A172 (cell line): ENCODE results near the gene NAA16. TPM values are rescaled to one million over a fixed set of nuclear protein-coding genes. Genes with fewer than 3 reads are reported as not detected.
A peak's percentile ranks its signal among the peaks of the same experiment; 100 is the strongest.
"Not testable (repeated sequence)": the region's sequence is repeated elsewhere in the genome, so short reads cannot be mapped to it uniquely, and the experiment has no call there.

Source experiments
- DNase-seq: peaks from one replicate; pipeline ENCODE4 v3.0.0-alpha.2; 2015; ENCODE audit warnings: low spot score
- total RNA-seq: library from RNA; depleted of rRNA; stranded (reverse); fragments of >200 nt; shearing (Covaris generic); gene quantifications from 2 replicates; pipeline ENCODE4 v1.2.3, GENCODE V29; 2014; rRNA removed

Gene NAA16
- total RNA-seq, 1 experiment from 2014 or later: 16.9 TPM

GRCh38 chr13:41409611-41410010, 98.5 kb downstream of the NAA16 start:
- no peak for DNase-seq

- DNase-seq: no peak
Measured at GRCh38 chr13:41411060-41411459, 100.0 kb downstream of the NAA16 start.

- peak; percentile 27 for DNase-seq
Measured at GRCh38 chr13:41411522-41411921, 100.5 kb downstream of the NAA16 start.

GRCh38 chr13:41413872-41414271, 102.8 kb downstream of the NAA16 start:
- DNase-seq: no peak

- DNase-seq: no peak
Measured at GRCh38 chr13:41416276-41416675, 105.2 kb downstream of the NAA16 start.

GRCh38 chr13:41418027-41418426, 107.0 kb downstream of the NAA16 start:
- DNase-seq: no peak

GRCh38 chr13:41418731-41419130, 107.7 kb downstream of the NAA16 start:
- DNase-seq: no peak

GRCh38 chr13:41419206-41419605, 108.1 kb downstream of the NAA16 start:
- DNase-seq: no peak

- no peak for DNase-seq
Measured at GRCh38 chr13:41420146-41420545, 109.1 kb downstream of the NAA16 start.

GRCh38 chr13:41421330-41421729, 110.3 kb downstream of the NAA16 start:
- not testable (repeated sequence) for DNase-seq

GRCh38 chr13:41421983-41422382, 110.9 kb downstream of the NAA16 start:
- DNase-seq: not testable (repeated sequence)

- DNase-seq: not testable (repeated sequence)
Measured at GRCh38 chr13:41423259-41423658, 112.2 kb downstream of the NAA16 start.

GRCh38 chr13:41424675-41425074, 113.6 kb downstream of the NAA16 start:
- DNase-seq: not testable (repeated sequence)

GRCh38 chr13:41426047-41426446, 115.0 kb downstream of the NAA16 start:
- no peak for DNase-seq

Other genes starting within 250 kb of the NAA16 start
- 10.6 and 11.9 TPM in 2 replicates for gene WBP4, start 249.8 kb upstream of the NAA16 start, total RNA-seq
- 10.3 and 11.6 TPM in 2 replicates for gene KBTBD6, start 178.5 kb upstream of the NAA16 start, total RNA-seq
- 5.8 and 6.8 TPM in 2 replicates for gene KBTBD7, start 116.7 kb upstream of the NAA16 start, total RNA-seq
- gene MTRF1, start 47.7 kb upstream of the NAA16 start, total RNA-seq: 10.7 and 18.0 TPM in 2 replicates
- not detected in 2 replicates for gene RGCC, start 146.3 kb downstream of the NAA16 start, total RNA-seq